ENCODE measurements around the gene NOVA1. TPM values are rescaled to one million over a fixed set of nuclear protein-coding genes. Genes with fewer than 3 reads are reported as not detected.

Gene NOVA1
- total RNA-seq, 1 experiment from 2014 or later, result not detected

DNA sequence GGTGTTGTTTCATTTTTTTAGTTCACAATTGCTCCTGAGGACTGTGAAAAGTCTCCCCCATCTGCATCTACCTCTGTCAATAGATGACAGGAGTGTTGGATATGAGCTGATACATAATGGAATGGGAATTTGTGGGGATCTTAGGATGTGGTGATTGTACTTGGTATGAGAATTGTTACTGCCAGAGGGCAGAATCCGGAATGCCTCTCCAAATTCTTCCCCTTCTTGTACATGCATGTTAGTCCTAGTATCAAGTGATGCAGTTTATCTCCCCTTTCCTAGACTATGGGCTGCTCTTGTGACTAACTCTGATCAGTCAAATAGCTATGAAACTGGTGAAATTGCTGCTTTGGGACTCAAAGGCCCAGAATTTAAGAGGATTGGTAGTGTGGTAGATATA lies 24.8 kb upstream of the NOVA1 start:
- peaks cover 3% of the 10 kb centered on the region for H3K9me3 Mint-ChIP-seq (ENCODE audit: low read depth, unreplicated experiment)
- no peak overlapping the region for H3K4me3 Mint-ChIP-seq (ENCODE audit: low read depth, unreplicated experiment)
- no peak for TF ChIP-seq CTCF (IDR thresholded peaks at IDR 0.05; ENCODE audit: unreplicated experiment)
- no peaks in the 10 kb centered on the region for H3K36me3 Mint-ChIP-seq (ENCODE audit: insufficient read depth, unreplicated experiment)
- H3K27me3 Mint-ChIP-seq (ENCODE audit: unreplicated experiment), result no peaks in the 10 kb centered on the region
- intact Hi-C loops (cut with micrococcal nuclease; ENCODE audit: unreplicated experiment), result no loop called here
- CTCF ChIA-PET, result no interaction called here
- no peak for DNase-seq
- H3K27ac Mint-ChIP-seq (ENCODE audit: unreplicated experiment), result no peak overlapping the region
- no TSS peak for BruUV-seq (replicated peaks)
- H3K4me1 Mint-ChIP-seq (ENCODE audit: low read depth, unreplicated experiment), result no peaks in the 10 kb centered on the region

DNA sequence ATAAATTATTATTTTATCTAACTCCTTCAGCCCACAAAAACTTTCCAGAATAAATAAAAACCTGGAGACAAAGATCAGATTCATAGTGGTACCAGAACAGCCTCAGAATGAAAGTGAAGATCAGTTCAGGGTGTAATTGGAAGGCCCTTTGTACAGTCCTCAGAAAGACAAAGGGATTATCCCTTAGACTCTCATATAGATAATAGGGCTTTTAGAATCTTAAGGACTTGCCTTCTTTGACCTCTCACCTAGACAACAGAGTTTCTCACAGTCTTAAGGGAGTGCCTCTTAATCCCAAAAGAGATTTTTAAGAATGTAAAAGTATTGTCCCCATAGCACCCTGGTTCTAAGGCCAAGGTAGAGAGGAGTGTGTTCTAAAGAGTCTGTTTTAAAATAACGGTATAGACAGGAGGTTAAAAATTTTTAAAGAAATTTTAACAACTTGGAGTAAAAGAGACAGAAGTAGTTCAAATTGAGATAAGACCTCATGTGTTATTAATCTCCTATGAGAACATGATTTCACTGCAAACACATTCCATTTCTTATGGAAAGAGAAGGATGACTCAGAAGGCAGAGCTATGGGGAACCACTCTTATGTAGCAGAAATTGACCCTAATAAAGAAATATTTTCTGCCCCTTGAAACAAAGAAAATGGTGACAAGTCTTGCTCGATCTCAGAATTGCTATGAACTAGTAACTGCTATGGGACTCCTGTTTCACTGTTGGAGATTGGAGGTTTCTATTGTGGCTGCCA lies 24.2 kb upstream of the NOVA1 start:
- no peak for DNase-seq
- intact Hi-C loops (cut with micrococcal nuclease; ENCODE audit: unreplicated experiment), result no loop called here
- Mint-ChIP-seq H3K9me3 (ENCODE audit: low read depth, unreplicated experiment) (peaks cover 3% of the 10 kb centered on the region), H3K4me3 (ENCODE audit: low read depth, unreplicated experiment) (no peak overlapping the region), H3K27ac (ENCODE audit: unreplicated experiment) (no peak overlapping the region), H3K27me3 (ENCODE audit: unreplicated experiment) (no peaks in the 10 kb centered on the region), H3K4me1 (ENCODE audit: low read depth, unreplicated experiment) (no peaks in the 10 kb centered on the region), H3K36me3 (ENCODE audit: insufficient read depth, unreplicated experiment) (no peaks in the 10 kb centered on the region)
- TF ChIP-seq CTCF (IDR thresholded peaks at IDR 0.05; ENCODE audit: unreplicated experiment), result no peak
- BruUV-seq (replicated peaks), result no TSS peak
- CTCF ChIA-PET, result no interaction called here

- DNase-seq, result no peak
- Mint-ChIP-seq H3K27me3 (ENCODE audit: unreplicated experiment) (no peaks in the 10 kb centered on the region), H3K9me3 (ENCODE audit: low read depth, unreplicated experiment) (peaks cover 3% of the 10 kb centered on the region), H3K36me3 (ENCODE audit: insufficient read depth, unreplicated experiment) (no peaks in the 10 kb centered on the region), H3K4me3 (ENCODE audit: low read depth, unreplicated experiment) (no peak overlapping the region), H3K27ac (ENCODE audit: unreplicated experiment) (no peak overlapping the region), H3K4me1 (ENCODE audit: low read depth, unreplicated experiment) (no peaks in the 10 kb centered on the region)
- intact Hi-C loops (cut with micrococcal nuclease; ENCODE audit: unreplicated experiment), result no loop called here
- no TSS peak for BruUV-seq (replicated peaks)
- no peak for TF ChIP-seq CTCF (IDR thresholded peaks at IDR 0.05; ENCODE audit: unreplicated experiment)
- CTCF ChIA-PET, result no interaction called here
These were observed 23.5 kb upstream of the NOVA1 start for GRCh38 chr14:26621364-26621763.

- H3K27me3 Mint-ChIP-seq (ENCODE audit: unreplicated experiment), result no peaks in the 10 kb centered on the region
- no peak for TF ChIP-seq CTCF (IDR thresholded peaks at IDR 0.05; ENCODE audit: unreplicated experiment)
- H3K36me3 Mint-ChIP-seq (ENCODE audit: insufficient read depth, unreplicated experiment), result no peaks in the 10 kb centered on the region
- intact Hi-C loops (cut with micrococcal nuclease; ENCODE audit: unreplicated experiment), result no loop called here
- CTCF ChIA-PET, result no interaction called here
- H3K4me3 Mint-ChIP-seq (ENCODE audit: low read depth, unreplicated experiment), result no peak overlapping the region
- H3K27ac Mint-ChIP-seq (ENCODE audit: unreplicated experiment), result no peak overlapping the region
- no TSS peak for BruUV-seq (replicated peaks)
- no peak for DNase-seq
- no peaks in the 10 kb centered on the region for H3K4me1 Mint-ChIP-seq (ENCODE audit: low read depth, unreplicated experiment)
- H3K9me3 Mint-ChIP-seq (ENCODE audit: low read depth, unreplicated experiment), result peaks cover 6% of the 10 kb centered on the region
These were observed 13.4 kb upstream of the NOVA1 start for GRCh38 chr14:26611259-26611658.

Measured in Calu3 (cell line).